Endothelial cell (in vitro differentiated cells): ENCODE measurements around the gene MPND. TPM values are rescaled to one million over a fixed set of nuclear protein-coding genes. Genes with fewer than 3 reads are reported as not detected.
A peak's percentile ranks its signal among the peaks of the same experiment; 100 is the strongest.

Experiments used
- DNase-seq: peaks from one replicate; pipeline ENCODE4 v3.0.0; 2021; ENCODE audit warnings: low spot score
- H3K27ac Mint-ChIP-seq: one replicate; pipeline ENCODE4 v1.8.0; 2021; ENCODE audit warnings: mixed read lengths, inconsistent platforms; ENCODE audit not compliant: unreplicated experiment
- H3K27me3 Mint-ChIP-seq: one replicate; pipeline ENCODE4 v1.8.0; 2021; ENCODE audit warnings: mild to moderate bottlenecking, moderate library complexity, mixed read lengths, inconsistent platforms; ENCODE audit not compliant: unreplicated experiment
- H3K36me3 Mint-ChIP-seq: one replicate; pipeline ENCODE4 v1.8.0; 2021; ENCODE audit warnings: mild to moderate bottlenecking, low read depth, mixed read lengths, inconsistent platforms; ENCODE audit not compliant: unreplicated experiment
- H3K4me1 Mint-ChIP-seq: one replicate; pipeline ENCODE4 v1.8.0; 2021; ENCODE audit warnings: mild to moderate bottlenecking, mixed read lengths, inconsistent platforms; ENCODE audit not compliant: unreplicated experiment
- H3K4me3 Mint-ChIP-seq: one replicate; pipeline ENCODE4 v1.8.0; 2021; ENCODE audit warnings: mild to moderate bottlenecking, mixed read lengths, inconsistent platforms; ENCODE audit not compliant: unreplicated experiment
- H3K9me3 Mint-ChIP-seq: one replicate; pipeline ENCODE4 v1.8.0; 2021; ENCODE audit warnings: mixed read lengths, inconsistent platforms; ENCODE audit not compliant: unreplicated experiment
- CTCF ChIP-seq: fragments of 200-600 bp; sonication (generic); IDR thresholded peaks from one replicate; pipeline ENCODE4 v1.5.0; 2021; ENCODE audit warnings: antibody characterized with exemption; ENCODE audit not compliant: unreplicated experiment
- total RNA-seq: library from RNA; stranded (reverse); fragmentation: NEBNext Ultra II Directional; extraction: Animal tissue kit (Norgen Biotek cat#: 25700); gene quantifications from one replicate; pipeline ENCODE4 v1.2.1, GENCODE V29; 2021; ENCODE audit not compliant: unreplicated experiment

Gene MPND
- total RNA-seq, 1 donor from 2014 or later: 18.3 TPM

GRCh38 chr19:4372165-4373012 lies 29.0 kb downstream of the MPND start:
- Mint-ChIP-seq H3K27ac (peak overlapping the region; percentile 9), H3K27me3 (peaks cover 18% of the 10 kb centered on the region), H3K4me1 (peaks cover 31% of the 10 kb centered on the region), H3K9me3 (no peaks in the 10 kb centered on the region), H3K4me3 (no peak overlapping the region), H3K36me3 (peaks cover 8% of the 10 kb centered on the region)
- DNase-seq: no peak
- no peak for TF ChIP-seq CTCF

GRCh38 chr19:4373013-4373367 lies 29.6 kb downstream of the MPND start:
- TF ChIP-seq CTCF: no peak
- DNase-seq: no peak
- Mint-ChIP-seq H3K4me3 (no peak overlapping the region), H3K36me3 (peaks cover 8% of the 10 kb centered on the region), H3K27ac (no peak overlapping the region), H3K9me3 (no peaks in the 10 kb centered on the region), H3K4me1 (peaks cover 30% of the 10 kb centered on the region), H3K27me3 (peaks cover 14% of the 10 kb centered on the region)

- no peak for DNase-seq
- Mint-ChIP-seq H3K4me1 (peaks cover 23% of the 10 kb centered on the region), H3K27ac (peak overlapping the region; percentile 53), H3K27me3 (peaks cover 13% of the 10 kb centered on the region), H3K4me3 (peak overlapping the region; percentile 64), H3K9me3 (no peaks in the 10 kb centered on the region), H3K36me3 (peaks cover 8% of the 10 kb centered on the region)
- TF ChIP-seq CTCF: no peak
Observed at GRCh38 chr19:4373601-4374497, 30.5 kb downstream of the MPND start.

- Mint-ChIP-seq H3K4me3 (no peak overlapping the region), H3K27ac (no peak overlapping the region), H3K4me1 (peaks cover 21% of the 10 kb centered on the region), H3K27me3 (peaks cover 12% of the 10 kb centered on the region), H3K36me3 (peaks cover 8% of the 10 kb centered on the region), H3K9me3 (no peaks in the 10 kb centered on the region)
- no peak for DNase-seq
- no peak for TF ChIP-seq CTCF
Observed at GRCh38 chr19:4374498-4375163, 31.3 kb downstream of the MPND start.
